GM13976 (cell line): ENCODE data around the gene ATRN.

Source experiments
- DNase-seq: peaks from one replicate; pipeline ENCODE4 v3.0.0; 2012; ENCODE audit warnings: low spot score
- CTCF ChIP-seq: IDR thresholded peaks from 2 replicates; pipeline ENCODE4 v1.5.1; 2012; ENCODE audit warnings: borderline replicate concordance, mild to moderate bottlenecking; ENCODE audit not compliant: insufficient read depth; ENCODE audit errors: extremely low read depth, missing control alignments, control extremely low read depth
- in situ Hi-C: fragments of 300-500 bp; cut with MboI; formaldehyde crosslinking; loops from one replicate; pipeline ENCODE4 v1.12.0; 2022; ENCODE audit warnings: low sequenced_read_pairs, mixed read lengths, inconsistent platforms; ENCODE audit not compliant: unreplicated experiment

ATRN gene

GRCh38 chr20:3464166-3464565 is 6.7 kb upstream of the ATRN start:
- in situ Hi-C loops = no loop called here
- no peak for TF ChIP-seq CTCF
- no peak for DNase-seq

GRCh38 chr20:3465301-3465700 is 5.5 kb upstream of the ATRN start:
- in situ Hi-C loops = no loop called here
- TF ChIP-seq CTCF = no peak
- DNase-seq = no peak

- in situ Hi-C loops = no loop called here
- TF ChIP-seq CTCF = no peak
- DNase-seq = no peak
Observed at GRCh38 chr20:3470208-3470626, 601 bp upstream of the ATRN start.

GRCh38 chr20:3471397-3472021 is 691 bp downstream of the ATRN start:
- TF ChIP-seq CTCF = no peak
- in situ Hi-C loops = no loop called here
- peak; percentile 36 for DNase-seq

- no peak for TF ChIP-seq CTCF
- in situ Hi-C loops = no loop called here
- no peak for DNase-seq
Observed at GRCh38 chr20:3472105-3472504, 1.3 kb downstream of the ATRN start.

- DNase-seq = no peak
- TF ChIP-seq CTCF = no peak
- in situ Hi-C loops = no loop called here
Observed at GRCh38 chr20:3473324-3473723, 2.5 kb downstream of the ATRN start.
